GM13977 (cell line): Measurements from ENCODE around the gene ESPNL.

Source experiments
- DNase-seq: peaks from one replicate; pipeline ENCODE4 v3.0.0; 2012; ENCODE audit warnings: low spot score
- in situ Hi-C: fragments of 300-500 bp; cut with MboI; formaldehyde crosslinking; loops from one replicate; pipeline ENCODE4 v1.12.0; 2022; ENCODE audit warnings: low sequenced_read_pairs, low pct_unique_long_range_greater_than_20kb, mixed read lengths, inconsistent platforms; ENCODE audit not compliant: unreplicated experiment
- TF ChIP-seq, protein P1 (sequence below): IDR thresholded peaks from 2 replicates; pipeline ENCODE4 v1.5.1; 2012; ENCODE audit warnings: mild to moderate bottlenecking, control low read depth; ENCODE audit not compliant: insufficient read depth; ENCODE audit errors: extremely low read depth, missing control alignments

ESPNL gene

DNA sequence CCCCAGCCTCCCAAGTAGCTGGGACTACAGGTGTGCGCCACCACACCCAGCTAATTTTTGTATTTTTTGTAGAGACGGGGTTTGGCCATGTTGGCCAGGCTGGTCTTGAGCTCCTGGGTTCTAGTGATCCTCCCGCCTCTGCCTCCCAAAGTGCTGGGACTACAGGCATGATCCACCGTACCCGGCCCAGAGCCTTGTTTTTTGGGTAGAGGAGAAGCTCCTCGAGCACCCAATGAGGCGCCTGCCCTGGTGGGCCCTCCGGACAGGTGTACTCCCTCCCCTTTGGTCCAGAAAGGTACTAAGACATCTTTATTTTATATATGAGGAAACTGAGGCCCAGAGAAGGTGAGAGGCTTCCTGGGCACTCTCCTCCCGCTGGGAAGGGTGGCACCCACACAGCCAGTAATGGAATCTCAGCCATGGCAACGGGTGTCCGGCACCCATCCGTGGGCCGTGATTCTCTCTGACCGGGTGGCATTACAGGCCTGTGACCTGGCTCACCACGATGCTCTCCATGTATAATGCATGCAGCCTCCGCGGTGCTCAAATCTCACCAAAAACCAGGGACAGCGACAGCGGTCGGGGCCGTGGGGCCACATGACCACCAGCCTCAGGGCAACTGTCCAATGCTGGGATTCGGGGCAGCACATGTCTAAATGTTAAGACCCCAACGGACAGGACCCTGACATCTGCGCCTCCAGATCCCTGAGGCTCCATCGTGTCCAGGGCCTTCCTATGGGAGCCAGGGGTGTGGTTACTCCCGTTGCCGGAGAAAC lies 21.6 kb downstream of the ESPNL start:
- TF ChIP-seq, protein P1, sequence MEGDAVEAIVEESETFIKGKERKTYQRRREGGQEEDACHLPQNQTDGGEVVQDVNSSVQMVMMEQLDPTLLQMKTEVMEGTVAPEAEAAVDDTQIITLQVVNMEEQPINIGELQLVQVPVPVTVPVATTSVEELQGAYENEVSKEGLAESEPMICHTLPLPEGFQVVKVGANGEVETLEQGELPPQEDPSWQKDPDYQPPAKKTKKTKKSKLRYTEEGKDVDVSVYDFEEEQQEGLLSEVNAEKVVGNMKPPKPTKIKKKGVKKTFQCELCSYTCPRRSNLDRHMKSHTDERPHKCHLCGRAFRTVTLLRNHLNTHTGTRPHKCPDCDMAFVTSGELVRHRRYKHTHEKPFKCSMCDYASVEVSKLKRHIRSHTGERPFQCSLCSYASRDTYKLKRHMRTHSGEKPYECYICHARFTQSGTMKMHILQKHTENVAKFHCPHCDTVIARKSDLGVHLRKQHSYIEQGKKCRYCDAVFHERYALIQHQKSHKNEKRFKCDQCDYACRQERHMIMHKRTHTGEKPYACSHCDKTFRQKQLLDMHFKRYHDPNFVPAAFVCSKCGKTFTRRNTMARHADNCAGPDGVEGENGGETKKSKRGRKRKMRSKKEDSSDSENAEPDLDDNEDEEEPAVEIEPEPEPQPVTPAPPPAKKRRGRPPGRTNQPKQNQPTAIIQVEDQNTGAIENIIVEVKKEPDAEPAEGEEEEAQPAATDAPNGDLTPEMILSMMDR = no peak
- in situ Hi-C loops = no loop called here
- DNase-seq = no peak

DNA sequence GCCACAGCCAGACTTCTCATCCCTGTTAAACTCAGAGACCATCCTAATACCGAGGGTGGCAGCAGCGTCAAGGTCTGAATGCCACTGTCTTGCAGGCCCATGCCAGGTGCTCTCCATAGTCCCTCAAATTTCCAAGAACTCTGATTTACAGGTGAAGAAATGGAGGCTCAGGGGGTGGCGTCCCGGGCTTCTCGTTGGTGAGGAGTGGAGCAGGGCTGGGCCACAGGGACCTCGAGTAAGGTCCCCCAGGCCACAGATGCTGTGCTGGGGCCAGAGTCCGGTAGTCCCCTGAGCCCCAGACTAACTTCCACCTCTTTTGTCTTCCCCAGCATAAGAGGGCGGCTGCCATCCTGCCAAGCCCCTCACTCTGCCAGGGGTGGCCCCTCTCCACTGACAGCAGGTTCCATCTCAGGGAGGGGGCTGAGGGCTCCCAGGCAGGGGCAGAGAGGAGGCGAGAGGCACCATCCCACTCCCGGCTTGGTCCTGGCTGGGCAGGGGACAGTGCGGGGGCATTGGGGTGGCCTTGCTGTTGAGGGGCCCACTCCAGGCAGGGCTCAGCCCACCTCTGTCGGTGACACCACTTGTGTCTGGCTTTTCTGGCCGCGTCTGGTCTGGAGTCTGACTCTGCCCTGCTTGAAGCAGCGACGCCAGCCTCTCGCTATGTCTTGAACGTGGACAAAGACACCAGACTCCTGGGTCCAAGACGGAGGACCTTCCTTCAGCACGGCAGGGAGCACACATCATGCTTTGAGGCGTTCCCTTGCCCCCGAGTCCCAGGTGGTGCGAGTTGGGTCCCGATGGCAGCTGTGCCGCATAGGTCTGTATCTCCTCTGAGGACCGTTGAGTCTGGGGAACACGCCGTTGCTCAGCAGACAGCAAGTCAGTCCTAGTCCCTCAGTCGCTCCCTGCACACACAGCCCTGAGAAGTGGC lies 22.4 kb downstream of the ESPNL start:
- in situ Hi-C loops = no loop called here
- DNase-seq = no peak
- TF ChIP-seq, protein P1 = no peak

DNA sequence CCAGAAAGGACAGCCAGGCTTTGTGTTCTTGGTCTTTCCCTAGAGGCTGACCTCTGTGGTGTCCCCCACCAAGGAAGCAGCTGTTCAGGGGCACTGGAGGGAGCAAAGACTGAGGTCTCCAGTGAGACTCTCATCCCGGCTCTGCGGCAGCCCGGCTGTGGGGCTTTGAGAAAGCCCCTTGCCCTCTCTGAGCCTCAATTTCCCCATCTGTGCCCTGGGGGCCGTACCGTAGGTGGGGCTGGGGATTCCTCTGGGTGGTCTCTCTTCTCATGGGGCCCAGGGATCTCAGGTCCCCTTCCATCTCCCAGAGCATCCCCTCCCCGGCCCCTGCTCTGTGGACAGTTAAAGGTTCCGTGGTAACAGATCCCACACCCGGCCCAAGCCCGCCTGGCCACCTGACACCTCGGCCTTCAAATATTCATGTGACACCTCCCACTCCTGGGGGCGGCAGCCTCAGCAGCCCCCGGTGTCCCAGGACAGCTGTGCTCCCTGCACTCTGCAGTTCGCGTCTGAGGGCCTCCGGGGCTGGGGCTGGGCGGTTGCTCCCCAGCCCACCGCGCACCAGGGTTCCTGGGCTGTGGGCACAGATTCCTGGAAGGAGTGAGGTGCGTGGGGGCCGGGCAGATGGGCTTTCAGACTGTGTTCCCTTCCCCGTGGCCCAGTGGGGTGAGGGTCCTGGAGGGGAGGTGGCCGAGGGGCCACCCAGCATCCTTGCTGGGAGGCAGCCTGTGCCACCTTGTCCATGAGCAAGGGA lies 23.3 kb downstream of the ESPNL start:
- in situ Hi-C loops = no loop called here
- TF ChIP-seq, protein P1 = no peak
- no peak for DNase-seq

DNA sequence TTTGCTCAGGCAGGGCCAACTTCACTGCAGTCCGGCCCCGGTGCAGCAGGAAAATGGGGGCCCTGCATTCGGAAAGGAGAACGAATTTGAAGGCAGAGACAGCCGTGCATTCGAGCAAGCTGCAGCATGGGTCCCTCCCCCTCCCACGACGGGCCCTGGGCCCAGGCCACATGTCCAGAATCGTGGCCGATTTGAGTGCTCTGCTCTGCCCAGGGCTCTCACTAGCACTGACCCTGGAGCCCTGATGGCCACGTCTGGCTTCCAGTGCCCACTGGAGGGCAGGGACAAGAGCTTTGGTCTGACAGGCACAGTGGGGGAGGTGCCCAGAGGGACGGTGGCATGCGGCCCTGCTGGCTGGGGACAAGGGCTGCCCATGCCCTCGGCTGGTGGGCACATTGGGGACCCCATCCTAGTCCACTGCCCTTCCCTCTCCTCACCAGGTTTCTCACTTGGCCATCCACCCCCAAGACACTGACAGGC lies 23.9 kb downstream of the ESPNL start:
- TF ChIP-seq, protein P1 = no peak
- no peak for DNase-seq
- in situ Hi-C loops = no loop called here

DNA sequence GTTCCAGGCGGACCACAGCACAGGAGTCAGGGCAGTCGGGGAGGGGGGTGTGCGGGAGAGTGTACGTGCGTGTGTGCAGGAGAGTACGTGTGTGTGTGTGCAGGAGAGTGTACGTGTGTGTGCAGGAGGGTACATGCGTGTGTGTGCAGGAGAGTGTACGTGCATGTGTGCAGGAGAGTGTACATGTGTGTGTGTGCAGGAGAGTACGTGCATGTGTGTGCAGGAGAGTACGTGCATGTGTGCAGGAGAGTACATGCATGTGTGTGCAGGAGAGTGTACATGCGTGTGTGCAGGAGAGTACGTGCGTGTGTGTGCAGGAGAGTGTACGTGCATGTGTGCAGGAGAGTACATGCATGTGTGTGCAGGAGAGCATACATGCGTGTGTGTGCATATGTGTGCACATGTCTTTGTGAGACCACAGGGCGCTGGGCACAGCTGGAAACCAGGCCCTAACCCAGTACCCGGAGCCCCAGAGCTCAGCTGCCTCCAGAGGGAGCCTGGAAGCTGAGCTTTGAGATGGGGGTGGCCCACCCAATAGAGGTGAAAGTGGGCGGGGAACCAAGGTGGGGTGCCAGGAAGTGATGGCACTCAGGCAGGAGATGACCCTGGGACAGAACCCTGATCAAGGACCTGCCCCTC lies 24.5 kb downstream of the ESPNL start:
- in situ Hi-C loops = no loop called here
- TF ChIP-seq, protein P1 = no peak

More for the DNA sequence above, 24.5 kb downstream of the ESPNL start:
- DNase-seq = no peak
